Measurements from ENCODE around the gene PRSS35. TPM values are rescaled to one million over a fixed set of nuclear protein-coding genes. Genes with fewer than 3 reads are reported as not detected.

Gene PRSS35
- total RNA-seq, 1 donor from 2014 or later, result 0.36 TPM

DNA sequence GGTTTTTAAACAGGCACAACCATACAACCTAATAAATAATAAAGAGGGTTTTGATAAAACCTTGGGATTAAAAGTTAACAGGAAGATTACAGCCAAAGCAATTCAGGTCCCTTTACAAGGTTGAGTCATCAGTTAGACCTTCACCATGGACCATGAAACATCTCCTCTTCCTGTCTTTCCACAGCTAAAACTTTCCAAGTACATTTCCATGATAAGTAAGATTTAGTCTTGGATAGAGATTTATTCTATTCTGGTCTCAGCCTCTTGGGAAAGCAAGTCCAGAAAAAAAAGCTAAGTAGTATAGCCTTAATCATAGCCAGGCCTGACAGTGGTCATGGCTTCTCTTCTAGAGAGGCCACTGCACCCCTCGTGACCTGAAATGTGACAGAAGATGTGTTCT, 2.9 kb upstream of the PRSS35 start:
- TF ChIP-seq CTCF (IDR thresholded peaks at IDR 0.05; ENCODE audit: borderline replicate concordance), result no peak
- Histone ChIP-seq H3K9me3 (replicated peaks) (no peaks in the 10 kb centered on the region), H3K36me3 (no peaks in the 10 kb centered on the region), H3K27ac (replicated peaks) (no peak overlapping the region), H3K27me3 (ENCODE audit: low read depth) (no peaks in the 10 kb centered on the region), H3K4me3 (no peak overlapping the region), H3K4me1 (peaks cover 17% of the 10 kb centered on the region)
- no peak for DNase-seq
- intact Hi-C loops (cut with micrococcal nuclease), result no loop called here

GRCh38 chr6:83510791-83511190, 1.5 kb upstream of the PRSS35 start:
- H3K4me3 ChIP-seq, result no peak overlapping the region
- H3K27me3 ChIP-seq (ENCODE audit: low read depth), result no peaks in the 10 kb centered on the region
- peaks cover 13% of the 10 kb centered on the region for H3K4me1 ChIP-seq
- H3K27ac ChIP-seq (replicated peaks), result no peak overlapping the region
- no peaks in the 10 kb centered on the region for H3K9me3 ChIP-seq (replicated peaks)
- no peaks in the 10 kb centered on the region for H3K36me3 ChIP-seq
- no peak for TF ChIP-seq CTCF (IDR thresholded peaks at IDR 0.05; ENCODE audit: borderline replicate concordance)
- intact Hi-C loops (cut with micrococcal nuclease), result loop anchor here (5.0 to 10.0 kb wide), 2 partner anchors 93 to 446 kb away; partner anchors contain the start of genes DOP1A and UBE3D
- DNase-seq, result no peak

GRCh38 chr6:83511266-83511665, 1.1 kb upstream of the PRSS35 start:
- no peak overlapping the region for H3K4me3 ChIP-seq
- intact Hi-C loops (cut with micrococcal nuclease), result loop anchor here (5.0 to 10.0 kb wide), 2 partner anchors 94 to 446 kb away; partner anchors contain the start of genes DOP1A and UBE3D
- no peak overlapping the region for H3K27ac ChIP-seq (replicated peaks)
- peaks cover 13% of the 10 kb centered on the region for H3K4me1 ChIP-seq
- no peaks in the 10 kb centered on the region for H3K36me3 ChIP-seq
- H3K9me3 ChIP-seq (replicated peaks), result no peaks in the 10 kb centered on the region
- no peaks in the 10 kb centered on the region for H3K27me3 ChIP-seq (ENCODE audit: low read depth)
- TF ChIP-seq CTCF (IDR thresholded peaks at IDR 0.05; ENCODE audit: borderline replicate concordance), result no peak
- DNase-seq, result no peak

GRCh38 chr6:83514466-83514865, 2.1 kb downstream of the PRSS35 start:
- no peak for TF ChIP-seq CTCF (IDR thresholded peaks at IDR 0.05; ENCODE audit: borderline replicate concordance)
- H3K27me3 ChIP-seq (ENCODE audit: low read depth), result peaks cover 6% of the 10 kb centered on the region
- H3K4me1 ChIP-seq, result peaks cover 13% of the 10 kb centered on the region
- intact Hi-C loops (cut with micrococcal nuclease), result loop anchor here (2.0 to 10.0 kb wide), 3 partner anchors 97 to 450 kb away; partner anchors contain the start of genes DOP1A and UBE3D
- DNase-seq, result no peak
- H3K4me3 ChIP-seq, result no peak overlapping the region
- no peak overlapping the region for H3K27ac ChIP-seq (replicated peaks)
- H3K9me3 ChIP-seq (replicated peaks), result no peaks in the 10 kb centered on the region
- H3K36me3 ChIP-seq, result no peaks in the 10 kb centered on the region

DNA sequence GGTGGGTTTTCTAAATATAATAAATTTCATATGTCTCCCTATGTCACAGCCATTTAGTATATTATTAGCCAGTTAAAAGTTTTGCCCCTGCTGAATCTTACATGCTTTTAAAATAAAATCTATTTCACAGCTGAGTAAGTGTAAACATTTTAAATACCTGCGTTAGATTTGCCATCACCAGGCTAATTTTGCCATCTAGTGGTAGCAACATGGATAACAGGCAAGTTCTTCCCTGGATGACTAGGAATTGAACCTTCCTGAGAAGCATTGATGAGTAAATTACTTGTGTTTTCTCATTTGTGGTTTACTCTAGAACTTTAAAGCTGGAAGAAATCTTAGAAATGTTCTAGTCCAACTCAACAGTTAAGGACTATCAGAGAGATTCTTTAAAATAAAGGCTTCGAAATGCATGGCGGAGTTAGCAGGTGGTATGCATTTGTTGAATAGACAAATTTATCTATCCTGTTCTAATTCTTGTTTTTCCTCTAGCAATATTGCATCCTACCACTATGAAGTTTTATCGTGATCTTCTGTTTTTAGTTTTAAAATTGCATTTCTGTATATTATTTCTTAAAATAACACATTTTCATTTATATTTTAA, 2.6 kb downstream of the PRSS35 start:
- H3K27ac ChIP-seq (replicated peaks), result no peak overlapping the region
- H3K4me1 ChIP-seq, result peaks cover 13% of the 10 kb centered on the region
- intact Hi-C loops (cut with micrococcal nuclease), result loop anchor here (2.0 to 10.0 kb wide), 3 partner anchors 98 to 450 kb away; partner anchors contain the start of genes DOP1A and UBE3D
- H3K36me3 ChIP-seq, result no peaks in the 10 kb centered on the region
- no peak for DNase-seq
- H3K9me3 ChIP-seq (replicated peaks), result no peaks in the 10 kb centered on the region
- peak; percentile 78 for TF ChIP-seq CTCF (IDR thresholded peaks at IDR 0.05; ENCODE audit: borderline replicate concordance)
- H3K27me3 ChIP-seq (ENCODE audit: low read depth), result peaks cover 6% of the 10 kb centered on the region
- no peak overlapping the region for H3K4me3 ChIP-seq
